GM18517 (cell line): ENCODE results near the gene MRI1.
"Not testable (repeated sequence)": the region's sequence is repeated elsewhere in the genome, so short reads cannot be mapped to it uniquely, and the experiment has no call there.

Experiments
- ATAC-seq: cut with Tn5 transposase; IDR thresholded peaks from one replicate; pipeline ENCODE4 v1.9.1; 2021; ENCODE audit warnings: mild to moderate bottlenecking, moderate library complexity; ENCODE audit not compliant: unreplicated experiment

Gene MRI1

DNA sequence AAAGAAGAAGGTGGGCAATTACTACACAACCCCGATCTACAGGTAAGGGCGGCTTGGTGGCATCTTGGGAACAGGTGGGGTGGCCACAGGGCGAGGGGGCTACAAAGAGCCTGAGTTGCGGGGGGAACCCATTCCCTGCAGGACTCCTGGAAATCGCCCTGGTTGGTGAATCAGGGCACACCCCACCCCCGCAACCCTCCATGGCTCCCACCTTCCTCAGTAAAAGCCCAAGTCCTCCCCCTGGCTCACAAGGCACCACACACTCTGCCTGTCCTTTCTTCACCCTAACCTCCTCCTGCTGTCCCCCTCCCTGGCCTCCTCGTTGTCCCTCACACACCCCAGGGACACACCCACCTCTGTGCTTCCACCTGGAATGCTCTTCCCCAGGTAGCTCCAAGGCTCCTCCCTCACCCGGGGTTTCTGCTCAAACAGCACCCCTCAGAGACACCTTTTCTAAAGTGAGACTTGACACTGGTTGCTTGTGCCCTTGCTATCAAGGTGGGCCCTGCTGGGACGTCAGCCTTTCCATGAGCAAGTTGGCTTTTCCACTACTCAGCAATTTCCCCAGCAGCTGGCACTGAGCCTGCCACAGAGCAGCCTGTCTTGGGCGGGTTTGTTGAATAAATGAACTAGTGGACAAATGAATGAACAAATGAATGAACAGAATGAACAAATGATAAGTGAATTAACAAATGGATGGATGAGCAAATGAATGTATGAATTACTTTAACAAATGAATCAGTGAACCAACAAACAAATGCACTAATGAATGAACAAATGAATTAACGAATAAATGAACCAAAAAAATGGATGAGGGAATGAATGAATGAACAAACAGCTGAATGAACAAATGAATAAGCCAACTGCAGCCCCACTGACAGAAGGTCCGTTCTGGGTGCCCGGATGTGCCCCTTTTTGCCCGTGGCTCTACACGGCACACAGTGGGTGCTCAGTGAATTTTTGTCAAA lies 6.2 kb upstream of the MRI1 start:
- ATAC-seq: no peak

DNA sequence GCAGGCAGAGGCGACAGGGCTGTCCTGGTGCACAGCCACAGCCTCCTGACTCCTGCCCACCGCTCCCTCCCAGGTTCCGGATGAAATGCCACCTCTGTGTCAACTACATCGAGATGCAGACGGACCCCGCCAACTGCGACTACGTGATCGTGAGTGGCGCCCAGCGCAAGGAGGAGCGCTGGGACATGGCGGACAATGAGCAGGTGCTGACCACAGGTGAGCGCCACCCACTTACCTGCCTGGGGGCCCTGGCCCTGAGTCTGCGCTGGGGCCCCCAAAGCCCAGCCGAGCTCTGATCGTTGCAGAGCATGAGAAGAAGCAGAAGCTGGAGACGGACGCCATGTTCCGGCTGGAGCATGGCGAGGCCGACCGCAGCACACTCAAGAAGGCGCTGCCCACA lies 5.5 kb upstream of the MRI1 start:
- ATAC-seq: no peak

DNA sequence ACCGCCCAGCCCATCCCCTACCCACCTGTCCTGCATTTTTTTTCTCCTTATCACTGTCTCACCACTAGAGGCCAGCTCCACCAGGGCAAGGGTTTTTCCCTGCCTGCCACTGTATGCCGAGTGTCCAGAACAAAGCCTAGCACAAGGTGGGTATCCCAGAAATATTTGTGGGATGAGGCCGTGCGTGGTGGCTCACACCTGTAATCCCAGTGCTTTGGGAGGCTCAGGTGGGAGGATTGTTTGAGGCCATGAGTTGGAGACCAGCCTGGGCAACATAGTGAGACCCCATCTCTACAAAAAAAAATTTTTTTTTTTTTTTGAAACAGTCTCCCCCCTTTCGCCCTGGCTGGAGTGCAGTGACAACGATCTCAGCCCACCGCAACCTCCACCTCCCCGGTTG lies 2.9 kb upstream of the MRI1 start:
- no peak for ATAC-seq

DNA sequence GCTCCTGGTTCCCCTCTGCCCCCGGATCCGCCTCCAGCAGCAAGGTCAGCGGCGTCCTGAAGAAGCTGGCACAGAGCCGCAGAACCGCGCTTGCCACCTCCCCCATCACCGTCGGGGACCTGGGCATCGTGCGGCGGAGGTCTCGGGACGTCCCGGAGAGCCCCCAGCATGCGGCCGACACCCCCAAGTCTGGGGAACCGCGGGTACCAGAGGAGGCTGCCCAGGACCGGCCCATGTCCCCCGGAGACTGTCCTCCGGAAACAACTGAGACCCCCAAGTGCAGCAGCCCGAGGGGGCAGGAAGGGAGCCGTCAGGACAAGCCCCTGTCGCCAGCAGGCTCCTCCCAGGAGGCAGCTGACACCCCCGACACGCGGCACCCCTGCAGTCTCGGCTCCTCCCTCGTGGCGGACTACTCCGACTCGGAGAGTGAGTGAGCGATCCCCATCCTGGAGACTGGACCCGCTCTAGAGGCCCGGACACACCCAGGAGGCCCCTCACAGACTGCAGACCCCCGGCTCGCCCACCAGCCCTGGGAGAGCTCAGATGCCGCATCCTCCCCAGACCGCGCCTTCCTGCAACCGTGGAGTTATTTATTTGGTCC lies 1.6 kb upstream of the MRI1 start:
- no peak for ATAC-seq

DNA sequence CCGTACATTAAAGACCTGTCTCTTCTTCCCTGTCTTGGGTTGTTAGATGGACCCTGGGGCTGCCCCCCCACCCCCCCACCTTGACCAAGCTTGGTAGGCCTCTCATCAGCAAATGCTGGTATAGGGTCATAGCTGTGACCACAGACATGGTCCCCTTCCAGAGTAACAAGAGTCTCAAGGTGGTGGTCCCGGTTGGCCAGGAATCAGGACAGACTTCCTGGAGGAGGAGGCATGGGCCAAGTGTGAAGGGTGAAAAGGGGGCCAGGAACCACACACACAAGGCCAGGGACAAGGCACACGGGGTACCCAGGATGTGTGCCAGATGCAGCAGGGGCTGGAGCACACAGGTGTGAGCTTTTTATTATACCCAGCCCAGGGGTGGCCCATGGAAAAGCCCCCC lies 1.1 kb upstream of the MRI1 start:
- ATAC-seq: no peak

DNA sequence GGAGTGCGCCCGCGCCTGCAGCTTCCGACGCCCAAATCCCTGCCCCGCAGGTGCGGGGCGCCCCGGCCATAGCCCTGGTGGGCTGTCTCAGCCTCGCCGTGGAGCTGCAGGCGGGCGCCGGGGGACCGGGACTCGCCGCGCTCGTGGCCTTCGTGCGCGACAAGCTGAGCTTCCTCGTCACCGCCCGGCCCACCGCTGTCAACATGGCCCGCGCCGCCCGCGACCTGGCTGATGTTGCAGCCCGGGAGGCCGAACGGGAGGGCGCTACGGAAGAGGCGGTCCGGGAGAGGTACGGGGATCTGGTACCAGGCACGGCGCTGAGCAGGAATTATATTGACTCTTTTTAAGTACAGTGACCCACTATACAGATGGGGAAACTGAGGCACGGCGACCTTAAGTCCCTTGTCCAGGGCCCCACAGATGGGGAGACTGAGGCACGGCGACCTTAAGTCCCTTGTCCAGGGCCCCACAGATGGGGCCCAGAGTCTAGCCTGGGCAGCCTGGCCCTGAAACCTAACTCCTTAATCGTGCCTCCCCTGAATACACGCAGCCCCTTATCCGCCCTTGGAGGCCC lies 586 bp downstream of the MRI1 start:
- ATAC-seq: no peak

DNA sequence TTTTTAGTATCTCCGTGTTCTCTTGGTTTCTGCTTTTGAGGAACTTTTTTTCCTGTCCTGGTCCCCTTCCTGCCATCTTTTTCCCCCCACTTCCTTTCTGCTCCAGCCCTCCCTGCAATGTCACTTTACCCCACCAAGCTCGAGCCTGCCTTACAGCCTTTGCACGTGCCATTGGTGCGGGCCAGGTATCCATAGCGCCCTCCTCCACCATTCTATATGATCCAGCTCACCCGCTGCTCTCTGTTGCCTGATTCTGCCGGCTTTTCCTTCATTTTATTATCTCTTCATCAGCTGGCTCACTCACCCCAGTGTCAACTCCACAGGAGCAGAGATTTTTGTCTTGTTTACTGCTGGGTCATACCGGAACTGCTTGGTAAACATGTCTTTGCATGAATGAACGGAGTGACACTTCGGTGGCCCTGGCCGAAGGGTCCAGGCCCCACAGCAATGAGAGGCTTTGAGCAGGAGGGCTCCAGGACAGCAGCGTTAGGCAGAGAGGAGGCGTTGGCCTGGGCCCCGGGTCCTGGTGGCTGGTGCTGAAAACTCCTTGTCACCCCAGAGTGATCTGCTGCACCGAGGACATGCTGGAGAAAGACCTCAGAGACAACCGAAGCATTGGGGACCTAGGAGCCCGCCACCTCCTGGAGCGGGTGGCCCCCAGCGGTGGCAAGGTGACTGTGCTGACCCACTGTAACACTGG lies 1.2 kb downstream of the MRI1 start:
- no peak for ATAC-seq

DNA sequence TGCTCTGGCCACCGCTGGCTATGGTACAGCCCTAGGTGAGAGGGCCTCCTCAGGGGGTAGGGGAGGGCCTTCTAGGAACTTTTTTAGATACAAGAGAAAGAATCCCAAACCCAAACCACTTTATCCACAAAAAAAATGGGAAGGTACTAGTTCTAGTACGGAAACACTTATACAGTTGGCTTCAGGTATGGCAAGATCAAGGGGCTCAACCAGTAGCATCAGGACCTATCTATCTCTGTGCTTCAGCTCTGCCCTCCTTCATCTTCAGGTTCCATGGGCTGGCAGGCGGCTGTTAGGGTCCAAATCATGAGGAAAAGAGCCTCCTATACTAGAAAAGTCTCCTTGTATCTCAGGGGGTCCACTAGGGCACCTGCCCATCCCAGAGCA lies 1.8 kb downstream of the MRI1 start:
- no peak for ATAC-seq

DNA sequence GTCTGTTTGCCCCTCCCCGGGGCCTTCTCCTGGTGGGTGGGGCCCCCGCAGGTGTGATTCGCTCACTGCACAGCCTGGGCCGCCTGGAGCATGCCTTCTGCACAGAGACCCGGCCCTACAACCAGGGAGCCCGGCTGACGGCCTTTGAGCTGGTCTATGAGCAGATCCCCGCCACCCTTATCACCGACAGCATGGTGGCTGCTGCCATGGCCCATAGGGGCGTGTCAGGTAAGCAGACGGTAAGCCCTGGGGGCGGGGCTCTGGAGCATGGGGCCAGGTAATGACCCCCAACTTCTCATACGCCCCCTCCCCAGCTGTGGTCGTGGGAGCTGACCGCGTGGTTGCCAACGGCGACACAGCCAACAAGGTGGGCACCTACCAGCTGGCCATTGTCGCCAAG lies 4.2 kb downstream of the MRI1 start:
- no peak for ATAC-seq

DNA sequence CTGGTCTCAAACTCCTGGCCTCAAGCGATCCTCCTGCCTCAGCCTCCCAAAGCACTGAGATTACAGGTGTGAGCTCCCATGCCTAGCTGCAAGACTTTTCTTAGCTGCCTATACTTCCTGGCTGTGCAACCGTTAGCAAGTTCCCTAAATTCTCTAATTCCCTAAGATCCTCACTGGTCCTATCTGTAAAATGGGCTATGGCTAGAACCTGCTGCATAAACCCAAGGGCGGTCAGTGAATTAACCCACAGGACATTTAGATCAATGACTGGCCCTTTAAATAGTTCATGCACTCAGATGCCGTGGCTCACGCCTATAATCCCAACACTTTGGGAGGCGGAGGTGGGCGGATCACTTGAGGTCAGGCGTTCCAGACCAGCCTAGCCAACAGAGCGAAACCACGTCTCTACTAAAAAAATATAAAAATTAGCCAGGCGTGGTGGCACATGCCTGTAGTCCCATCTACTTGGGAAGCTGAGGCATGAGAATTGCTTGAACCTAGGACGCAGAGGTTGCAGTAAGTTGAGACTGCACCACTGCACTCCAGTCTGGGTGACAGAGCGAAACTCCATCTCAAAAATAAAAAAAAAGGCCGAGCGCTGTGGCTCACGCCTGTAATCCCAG lies 5.8 kb downstream of the MRI1 start:
- ATAC-seq: no peak

DNA sequence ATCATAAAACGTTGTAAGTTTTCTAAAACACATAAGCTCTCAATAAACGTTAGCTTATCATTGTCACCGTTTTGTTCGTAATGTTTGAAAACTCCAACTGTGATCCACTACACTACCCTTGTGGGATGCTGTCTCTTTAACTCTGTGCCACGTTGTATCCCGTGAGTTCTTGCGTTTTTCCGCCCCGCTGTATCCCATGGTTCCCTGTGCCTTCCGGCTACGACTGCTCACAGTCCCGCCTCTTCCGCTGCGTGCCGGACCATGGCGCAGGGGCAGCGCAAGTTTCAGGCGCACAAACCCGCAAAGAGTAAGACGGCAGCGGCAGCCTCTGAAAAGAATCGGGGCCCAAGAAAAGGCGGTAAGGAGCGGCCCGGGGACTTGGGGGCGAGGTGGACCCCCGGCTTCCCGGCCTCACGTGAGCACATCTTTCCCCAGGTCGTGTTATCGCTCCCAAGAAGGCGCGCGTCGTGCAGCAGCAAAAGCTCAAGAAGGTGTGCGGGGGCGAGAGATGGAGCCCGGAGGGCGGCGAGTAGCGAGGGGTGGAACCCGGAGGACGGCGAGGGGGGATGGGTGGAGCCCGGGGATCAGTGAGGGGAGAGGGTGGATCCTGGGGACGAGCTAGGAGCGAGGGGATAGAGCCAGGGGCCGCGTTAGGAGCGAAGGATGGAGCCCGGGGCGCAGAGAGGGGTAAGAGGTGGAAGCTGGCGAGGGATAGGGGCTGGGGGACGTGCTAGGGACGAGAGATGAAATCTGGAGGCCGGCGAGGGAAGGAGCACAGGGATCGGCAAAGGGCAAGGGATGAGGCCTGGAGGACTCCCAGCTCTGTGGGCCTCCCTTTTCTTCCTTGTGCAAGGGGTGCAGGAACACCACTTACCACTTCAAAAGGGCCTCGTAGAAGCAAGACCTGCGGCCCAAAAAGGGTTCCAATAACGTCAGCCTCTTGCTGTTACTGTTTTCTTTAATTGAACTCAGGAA lies 10.2 kb downstream of the MRI1 start, which contains the start of gene C19orf53:
Gene C19orf53, plus strand, starts transcription at position 240 of the 975 bp plus-strand sequence. Its CDS starts 22 bp downstream, at position 262.
- ATAC-seq: peak; percentile 71

DNA sequence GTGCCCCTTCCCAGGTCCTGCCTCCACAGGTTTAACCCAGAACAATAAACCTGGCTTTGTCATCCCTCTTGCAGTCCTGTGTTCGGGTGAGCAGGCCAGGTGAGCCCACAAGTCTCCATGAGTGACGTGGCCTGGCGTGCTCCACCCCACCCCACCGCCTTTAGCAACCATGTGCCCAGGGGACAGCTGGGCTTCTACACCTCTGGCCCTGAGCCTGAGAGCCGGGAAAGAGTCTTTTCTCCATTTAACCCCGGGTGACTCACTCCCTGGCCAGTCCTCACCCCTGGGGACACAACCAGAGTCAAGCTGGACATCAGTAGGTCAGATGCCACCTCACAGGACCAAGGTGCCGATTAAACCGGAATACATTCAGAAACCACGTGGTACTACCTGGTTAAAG lies 14.1 kb downstream of the MRI1 start:
- no peak for ATAC-seq

DNA sequence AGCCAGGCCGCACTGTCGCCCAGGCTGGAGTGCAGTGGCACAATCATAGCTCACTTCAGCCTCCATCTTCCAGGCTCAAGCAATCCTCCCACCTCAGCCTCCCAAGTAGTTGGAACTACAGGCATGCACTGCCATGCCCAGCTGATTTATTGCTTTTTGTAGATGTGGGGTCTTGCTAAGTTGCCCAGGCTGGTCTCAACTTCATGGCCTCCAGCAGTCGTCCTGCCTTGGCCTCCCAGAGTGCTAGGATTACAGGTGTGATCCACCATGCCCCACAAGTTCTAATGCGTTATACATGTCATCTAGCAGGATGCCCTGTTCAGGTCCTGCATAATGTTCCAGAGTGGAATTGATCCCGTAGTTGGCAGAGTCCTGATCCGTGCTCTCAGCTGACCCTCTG lies 14.5 kb downstream of the MRI1 start:
- ATAC-seq: no peak

DNA sequence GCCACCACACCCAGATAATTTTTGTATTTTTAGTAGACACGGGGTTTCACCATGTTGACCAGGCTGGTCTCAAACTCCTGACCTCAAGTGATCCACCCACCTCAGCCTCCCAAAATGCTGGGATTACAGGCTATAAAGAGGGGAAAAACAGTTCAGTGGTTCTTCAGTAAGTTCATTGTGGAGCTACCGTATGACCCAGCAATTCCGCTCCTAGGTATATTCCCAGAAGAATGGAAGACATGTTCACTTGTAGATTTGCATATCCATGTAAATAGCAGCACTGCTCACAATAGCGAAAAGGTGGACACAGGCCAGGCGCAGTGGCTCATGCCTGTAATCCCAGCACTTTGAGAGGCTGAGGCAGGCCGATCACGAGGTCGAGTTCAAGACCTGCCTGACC lies 15.5 kb downstream of the MRI1 start:
- not testable (repeated sequence) for ATAC-seq

DNA sequence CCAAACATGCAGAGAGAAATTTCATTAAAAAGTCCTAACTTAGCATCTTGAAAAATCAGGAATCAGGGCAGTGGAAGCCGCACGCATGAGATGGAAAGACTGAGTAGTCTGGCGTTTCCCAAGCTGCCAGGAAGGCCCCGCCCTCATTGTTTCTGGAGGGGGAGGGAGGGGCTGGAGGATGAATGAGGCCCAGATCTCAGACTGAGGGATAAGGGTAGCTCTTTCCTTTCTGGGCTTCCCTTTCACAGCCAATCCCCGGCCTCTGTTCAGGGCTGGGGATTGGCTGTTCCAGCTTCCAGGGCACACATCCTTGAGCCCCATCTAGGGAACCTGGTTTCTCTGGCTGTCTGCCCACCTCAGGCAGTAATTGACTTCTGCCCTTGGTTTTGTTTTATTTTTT lies 17.2 kb downstream of the MRI1 start:
- ATAC-seq: no peak

DNA sequence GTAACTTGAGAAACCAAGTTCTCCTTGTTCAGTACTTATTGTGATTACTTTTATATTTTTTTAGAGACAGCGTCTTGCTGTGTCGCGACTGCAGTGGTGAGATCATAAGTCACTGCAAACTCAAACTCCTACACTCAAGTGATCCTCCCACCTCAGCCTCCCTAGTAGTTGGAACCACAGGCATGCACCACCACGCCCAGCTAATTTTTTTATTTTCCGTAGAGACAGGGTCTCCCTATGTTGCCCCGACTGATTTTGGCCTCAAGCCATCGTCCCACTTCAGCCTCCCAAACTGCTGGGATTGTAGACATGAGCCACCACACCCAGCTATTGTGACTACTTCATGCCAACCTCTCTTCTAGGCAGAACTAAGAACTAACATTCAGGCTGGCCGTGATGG lies 18.2 kb downstream of the MRI1 start:
- no peak for ATAC-seq

DNA sequence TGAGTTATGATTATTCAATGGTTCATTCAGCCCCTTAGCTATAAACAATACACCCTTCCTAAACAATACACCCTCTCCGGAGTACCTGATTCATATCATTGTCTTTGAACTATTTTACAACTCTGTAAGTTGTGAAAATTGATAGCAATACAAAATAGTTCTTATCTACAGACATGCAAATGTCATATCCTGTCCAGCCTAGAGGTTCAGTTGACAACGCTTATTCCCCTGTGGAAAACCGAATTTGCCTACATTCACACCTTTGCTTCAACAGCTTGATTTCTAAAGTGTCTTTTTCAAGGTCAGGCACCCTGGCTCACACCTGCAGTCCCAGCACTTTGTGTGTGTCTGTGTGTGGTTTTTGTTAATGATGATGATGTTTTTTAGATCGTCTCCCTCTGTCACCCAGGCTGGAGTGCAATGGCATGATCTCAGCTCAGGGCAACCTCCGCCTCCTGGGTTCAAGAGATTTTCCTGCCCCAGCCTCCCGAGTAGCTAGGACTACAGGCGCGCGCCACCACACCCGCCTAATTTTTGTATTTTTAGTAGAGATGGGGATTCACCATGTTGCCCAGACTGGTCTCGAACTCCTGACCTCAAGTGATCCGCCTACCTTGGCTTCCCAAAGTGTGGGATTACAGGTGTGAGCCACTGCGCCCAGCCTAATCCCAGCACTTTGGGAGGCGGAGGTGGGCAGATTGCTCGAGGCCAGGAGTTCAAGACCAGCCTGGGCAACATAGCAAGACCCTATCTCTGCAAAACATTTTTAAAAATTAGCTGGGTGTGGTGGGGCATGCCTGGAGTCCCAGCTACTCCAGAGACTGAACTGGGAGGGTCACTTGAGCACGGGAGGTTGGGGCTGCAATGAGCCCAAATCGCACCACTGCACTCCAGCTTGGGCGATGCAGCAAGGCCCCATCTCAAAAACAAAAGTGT lies 19.5 kb downstream of the MRI1 start:
- no peak for ATAC-seq

DNA sequence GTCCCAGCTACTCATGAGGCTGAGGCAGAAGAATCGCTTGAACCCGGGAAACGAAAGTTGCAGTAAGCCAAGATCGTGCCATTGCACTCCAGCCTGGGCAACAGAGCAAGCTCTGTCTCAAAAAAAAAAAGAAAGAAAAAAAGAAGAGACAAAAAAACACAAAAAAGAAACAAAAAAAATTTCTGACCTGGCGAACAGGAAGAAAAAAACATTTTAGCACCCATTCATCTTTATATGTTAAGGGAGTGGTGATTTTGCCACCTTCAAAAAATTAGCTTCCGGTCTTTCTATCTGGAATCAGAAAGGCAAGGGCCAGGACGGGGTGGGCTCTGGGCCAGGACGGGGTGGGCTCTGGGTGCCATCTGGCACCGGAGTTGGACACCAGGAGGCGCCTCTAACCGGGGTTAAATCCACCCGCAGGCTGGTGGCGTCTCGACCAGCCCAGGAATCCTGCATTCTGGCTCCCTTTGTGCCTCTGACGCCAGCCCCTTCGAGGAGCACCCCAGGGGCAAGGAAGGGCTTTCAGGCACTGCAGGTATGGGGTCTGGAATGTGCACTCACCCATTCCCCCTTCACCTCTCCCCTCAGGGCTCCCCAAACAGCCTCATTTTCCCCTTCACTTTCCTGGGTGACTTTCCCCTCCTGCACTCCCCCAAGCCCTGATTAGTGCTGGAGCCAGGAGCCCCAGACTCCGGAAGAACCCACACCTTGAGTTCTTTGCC lies 20.6 kb downstream of the MRI1 start:
- ATAC-seq: no peak
